HG02870 (cell line): ENCODE data around the gene KRTAP12-2.
"Not testable (repeated sequence)": the region's sequence is repeated elsewhere in the genome, so short reads cannot be mapped to it uniquely, and the experiment has no call there.

Experiments used
- ATAC-seq: cut with Tn5 transposase; IDR thresholded peaks from one replicate; pipeline ENCODE4 v1.9.1; 2021; ENCODE audit warnings: mild to moderate bottlenecking, moderate library complexity; ENCODE audit not compliant: unreplicated experiment

KRTAP12-2 gene

GRCh38 chr21:44702973-44703730 lies 36.4 kb upstream of the KRTAP12-2 start:
- no peak for ATAC-seq

- no peak for ATAC-seq
Measured at GRCh38 chr21:44702111-44702972, 35.6 kb upstream of the KRTAP12-2 start.

GRCh38 chr21:44701541-44701940 lies 34.8 kb upstream of the KRTAP12-2 start:
- no peak for ATAC-seq

- ATAC-seq, result no peak
Measured at GRCh38 chr21:44701023-44701400, 34.3 kb upstream of the KRTAP12-2 start.

- ATAC-seq, result no peak
Measured at GRCh38 chr21:44700101-44701022, 33.6 kb upstream of the KRTAP12-2 start.

- no peak for ATAC-seq
Measured at GRCh38 chr21:44699502-44700001, 32.8 kb upstream of the KRTAP12-2 start.

GRCh38 chr21:44697811-44698734 lies 31.3 kb upstream of the KRTAP12-2 start:
- ATAC-seq, result no peak

- not testable (repeated sequence) for ATAC-seq
Measured at GRCh38 chr21:44697172-44697810, 30.6 kb upstream of the KRTAP12-2 start, which contains the start of gene KRTAP10-12. Gene KRTAP10-12 (plus strand): TSS chr21:44697172. CDS start chr21:44697202, 30 bp downstream.

GRCh38 chr21:44696572-44696971 lies 29.8 kb upstream of the KRTAP12-2 start:
- ATAC-seq, result no peak

GRCh38 chr21:44695641-44696040 lies 28.9 kb upstream of the KRTAP12-2 start:
- no peak for ATAC-seq

GRCh38 chr21:44695184-44695583 lies 28.5 kb upstream of the KRTAP12-2 start:
- no peak for ATAC-seq

- no peak for ATAC-seq
Measured at GRCh38 chr21:44694776-44695175, 28.0 kb upstream of the KRTAP12-2 start.

- no peak for ATAC-seq
Measured at GRCh38 chr21:44692798-44693512, 26.2 kb upstream of the KRTAP12-2 start.

GRCh38 chr21:44691686-44692085 lies 25.0 kb upstream of the KRTAP12-2 start:
- ATAC-seq, result no peak

GRCh38 chr21:44689740-44690139 lies 23.0 kb upstream of the KRTAP12-2 start:
- ATAC-seq, result not testable (repeated sequence)

GRCh38 chr21:44687671-44688070 lies 20.9 kb upstream of the KRTAP12-2 start:
- no peak for ATAC-seq

- no peak for ATAC-seq
Measured at GRCh38 chr21:44686843-44687561, 20.3 kb upstream of the KRTAP12-2 start.
